ENCODE data around the gene HPCAL4.

Gene HPCAL4

GRCh38 chr1:39720094-39720999 is 29.1 kb upstream of the HPCAL4 start:
- H3K27me3 ChIP-seq (ENCODE audit: insufficient read depth, low read depth): no peaks in the 10 kb centered on the region
- peak; percentile 84 for TF ChIP-seq CTCF (conservative IDR thresholded peaks at IDR 0.05; ENCODE audit: low read depth, low read length)
- no peak overlapping the region for H3K4me3 ChIP-seq (IDR thresholded peaks at IDR 0.05; ENCODE audit: insufficient read depth, low read depth, low read length)
- H3K9ac ChIP-seq: no peak overlapping the region
- 0 out of 2 replicates have a peak overlapping the region, but pooled peaks have one; percentile 22 for H3K4me2 ChIP-seq
- no peaks in the 10 kb centered on the region for H3K36me3 ChIP-seq (ENCODE audit: insufficient read depth)
- H3K79me2 ChIP-seq (ENCODE audit: insufficient read depth, low read depth): no peaks in the 10 kb centered on the region
- no peak overlapping the region for H3K27ac ChIP-seq
- H2AFZ ChIP-seq (ENCODE audit: low read depth): peak overlapping the region; percentile 39; the same call in 1 of the 2 replicates
- no peaks in the 10 kb centered on the region for H4K20me1 ChIP-seq (ENCODE audit: insufficient read depth)
- H3K4me1 ChIP-seq (ENCODE audit: low read depth, poor library complexity, severe bottlenecking): peaks cover 10% of the 10 kb centered on the region

- H3K4me2 ChIP-seq: no peak overlapping the region
- H3K4me1 ChIP-seq (ENCODE audit: low read depth, poor library complexity, severe bottlenecking): peaks cover 10% of the 10 kb centered on the region
- no peaks in the 10 kb centered on the region for H3K36me3 ChIP-seq (ENCODE audit: insufficient read depth)
- H3K4me3 ChIP-seq (IDR thresholded peaks at IDR 0.05; ENCODE audit: insufficient read depth, low read depth, low read length): no peak overlapping the region
- no peak overlapping the region for H3K27ac ChIP-seq
- H3K27me3 ChIP-seq (ENCODE audit: insufficient read depth, low read depth): no peaks in the 10 kb centered on the region
- no peak for TF ChIP-seq CTCF (conservative IDR thresholded peaks at IDR 0.05; ENCODE audit: low read depth, low read length)
- H3K9ac ChIP-seq: no peak overlapping the region
- no peaks in the 10 kb centered on the region for H4K20me1 ChIP-seq (ENCODE audit: insufficient read depth)
- no peak overlapping the region for H2AFZ ChIP-seq (ENCODE audit: low read depth)
- H3K79me2 ChIP-seq (ENCODE audit: insufficient read depth, low read depth): no peaks in the 10 kb centered on the region
These were observed 26.6 kb upstream of the HPCAL4 start for GRCh38 chr1:39717809-39718208.

DNA sequence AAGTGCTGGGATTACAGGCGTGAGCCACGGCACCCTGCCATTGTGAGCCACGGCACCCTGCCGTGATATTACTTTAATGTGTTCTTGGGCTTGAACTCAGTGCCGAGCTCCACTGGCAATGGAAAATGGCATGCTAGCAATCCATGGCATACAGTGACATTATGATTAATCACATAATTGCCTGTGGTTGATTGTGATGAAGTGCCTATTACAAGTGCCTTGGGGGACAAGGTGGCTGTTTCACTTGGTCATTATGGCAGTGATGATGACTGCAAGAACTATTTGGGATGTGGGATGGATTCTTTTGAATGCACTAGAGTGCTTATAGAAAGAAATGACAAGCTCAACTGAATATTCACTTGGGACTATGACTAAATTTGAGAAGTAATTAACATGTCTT is 22.3 kb upstream of the HPCAL4 start:
- H3K27ac ChIP-seq: no peak overlapping the region
- no peak overlapping the region for H3K4me3 ChIP-seq (IDR thresholded peaks at IDR 0.05; ENCODE audit: insufficient read depth, low read depth, low read length)
- H3K4me1 ChIP-seq (ENCODE audit: low read depth, poor library complexity, severe bottlenecking): no peaks in the 10 kb centered on the region
- H3K4me2 ChIP-seq: no peak overlapping the region
- TF ChIP-seq CTCF (conservative IDR thresholded peaks at IDR 0.05; ENCODE audit: low read depth, low read length): no peak
- no peaks in the 10 kb centered on the region for H3K79me2 ChIP-seq (ENCODE audit: insufficient read depth, low read depth)
- H3K36me3 ChIP-seq (ENCODE audit: insufficient read depth): no peaks in the 10 kb centered on the region
- no peak overlapping the region for H3K9ac ChIP-seq
- H3K27me3 ChIP-seq (ENCODE audit: insufficient read depth, low read depth): no peaks in the 10 kb centered on the region
- H2AFZ ChIP-seq (ENCODE audit: low read depth): no peak overlapping the region
- H4K20me1 ChIP-seq (ENCODE audit: insufficient read depth): no peaks in the 10 kb centered on the region

DNA sequence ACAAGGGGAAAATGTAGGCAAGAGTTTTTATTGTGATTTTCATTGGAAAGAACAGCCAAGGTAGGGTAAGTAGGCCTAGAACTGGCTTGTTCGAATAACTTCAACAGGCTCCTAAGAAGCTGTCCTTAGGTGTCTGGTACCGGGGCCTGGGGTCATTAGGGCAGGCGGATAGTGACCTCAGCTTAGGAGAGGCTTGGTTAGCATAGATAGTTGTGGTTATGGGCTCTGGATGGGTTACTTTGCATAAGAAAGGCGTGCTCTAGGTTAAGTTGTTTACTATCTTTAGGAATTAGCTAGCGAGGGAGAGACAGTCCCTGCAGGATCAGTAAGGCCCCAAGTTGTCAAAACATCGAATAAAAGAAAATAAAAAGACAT is 20.7 kb upstream of the HPCAL4 start:
- H3K4me2 ChIP-seq: no peak overlapping the region
- no peak overlapping the region for H2AFZ ChIP-seq (ENCODE audit: low read depth)
- no peaks in the 10 kb centered on the region for H3K27me3 ChIP-seq (ENCODE audit: insufficient read depth, low read depth)
- no peak overlapping the region for H3K9ac ChIP-seq
- H3K4me1 ChIP-seq (ENCODE audit: low read depth, poor library complexity, severe bottlenecking): no peaks in the 10 kb centered on the region
- no peaks in the 10 kb centered on the region for H3K36me3 ChIP-seq (ENCODE audit: insufficient read depth)
- H4K20me1 ChIP-seq (ENCODE audit: insufficient read depth): no peaks in the 10 kb centered on the region
- H3K27ac ChIP-seq: no peak overlapping the region
- H3K4me3 ChIP-seq (IDR thresholded peaks at IDR 0.05; ENCODE audit: insufficient read depth, low read depth, low read length): no peak overlapping the region
- H3K79me2 ChIP-seq (ENCODE audit: insufficient read depth, low read depth): no peaks in the 10 kb centered on the region
- TF ChIP-seq CTCF (conservative IDR thresholded peaks at IDR 0.05; ENCODE audit: low read depth, low read length): no peak
